Measurements from ENCODE around the gene NCKAP5.
A peak's percentile ranks its signal among the peaks of the same experiment; 100 is the strongest.

Gene NCKAP5

GRCh38 chr2:132975193-132976105 lies 592.8 kb downstream of the NCKAP5 start:
- Histone ChIP-seq H3K36me3 (ENCODE audit: control insufficient read depth, insufficient read depth, low read length) (no peaks in the 10 kb centered on the region), H2BK15ac (replicated peaks; ENCODE audit: low read depth) (no peak overlapping the region), H4K5ac (ENCODE audit: low read length) (no peak overlapping the region), H3K79me2 (ENCODE audit: control insufficient read depth, insufficient read depth, low read length) (no peaks in the 10 kb centered on the region), H2BK5ac (ENCODE audit: low read length) (no peak overlapping the region), H3K9ac (ENCODE audit: low read length) (no peak overlapping the region), H3K27ac (ENCODE audit: low read depth, low read length) (no peak overlapping the region), H3K4me1 (ENCODE audit: control insufficient read depth, low read depth, low read length) (no peaks in the 10 kb centered on the region), H2BK120ac (ENCODE audit: low read depth, low read length) (no peak overlapping the region), H3K4me2 (ENCODE audit: low read length) (no peak overlapping the region), H3K56ac (ENCODE audit: low read length) (no peak overlapping the region), H3K79me1 (ENCODE audit: low read length) (no peaks in the 10 kb centered on the region), H3K23ac (ENCODE audit: low read length) (no peak overlapping the region), H3K4me3 (ENCODE audit: low read length) (no peak overlapping the region), H2AK5ac (ENCODE audit: low read length) (no peak overlapping the region), H4K8ac (ENCODE audit: low read depth, low read length) (no peak overlapping the region), H3K4ac (ENCODE audit: low read depth, low read length) (no peak overlapping the region), H3K18ac (ENCODE audit: low read length) (no peak overlapping the region), H3K27me3 (ENCODE audit: insufficient read depth, low read length, poor library complexity) (no peaks in the 10 kb centered on the region)
- WGBS (ENCODE audit: extremely low coverage, insufficient coverage, low lambda C conversion rate), result 100% methylated on average over 1 of the region's 5 CpGs
- DNase-seq, result peak; percentile 23

GRCh38 chr2:132974467-132975095 lies 593.7 kb downstream of the NCKAP5 start:
- H2BK120ac ChIP-seq (ENCODE audit: low read depth, low read length), result no peak overlapping the region
- no peaks in the 10 kb centered on the region for H3K79me1 ChIP-seq (ENCODE audit: low read length)
- H3K79me2 ChIP-seq (ENCODE audit: control insufficient read depth, insufficient read depth, low read length), result no peaks in the 10 kb centered on the region
- no peak for DNase-seq
- no peak overlapping the region for H3K27ac ChIP-seq (ENCODE audit: low read depth, low read length)
- no peaks in the 10 kb centered on the region for H3K4me1 ChIP-seq (ENCODE audit: control insufficient read depth, low read depth, low read length)
- no peak overlapping the region for H4K8ac ChIP-seq (ENCODE audit: low read depth, low read length)
- no peaks in the 10 kb centered on the region for H3K36me3 ChIP-seq (ENCODE audit: control insufficient read depth, insufficient read depth, low read length)
- H3K27me3 ChIP-seq (ENCODE audit: insufficient read depth, low read length, poor library complexity), result no peaks in the 10 kb centered on the region
- no CpG with 5 or more reads among the region's 11 CpGs for WGBS (ENCODE audit: extremely low coverage, insufficient coverage, low lambda C conversion rate)
- H2AK5ac ChIP-seq (ENCODE audit: low read length), result no peak overlapping the region
- H3K18ac ChIP-seq (ENCODE audit: low read length), result no peak overlapping the region
- no peak overlapping the region for H3K23ac ChIP-seq (ENCODE audit: low read length)
- no peak overlapping the region for H3K4me3 ChIP-seq (ENCODE audit: low read length)
- H3K9ac ChIP-seq (ENCODE audit: low read length), result no peak overlapping the region
- no peak overlapping the region for H3K4ac ChIP-seq (ENCODE audit: low read depth, low read length)
- H3K4me2 ChIP-seq (ENCODE audit: low read length), result no peak overlapping the region
- H2BK5ac ChIP-seq (ENCODE audit: low read length), result no peak overlapping the region
- no peak overlapping the region for H4K5ac ChIP-seq (ENCODE audit: low read length)
- H3K56ac ChIP-seq (ENCODE audit: low read length), result no peak overlapping the region
- no peak overlapping the region for H2BK15ac ChIP-seq (replicated peaks; ENCODE audit: low read depth)

DNA sequence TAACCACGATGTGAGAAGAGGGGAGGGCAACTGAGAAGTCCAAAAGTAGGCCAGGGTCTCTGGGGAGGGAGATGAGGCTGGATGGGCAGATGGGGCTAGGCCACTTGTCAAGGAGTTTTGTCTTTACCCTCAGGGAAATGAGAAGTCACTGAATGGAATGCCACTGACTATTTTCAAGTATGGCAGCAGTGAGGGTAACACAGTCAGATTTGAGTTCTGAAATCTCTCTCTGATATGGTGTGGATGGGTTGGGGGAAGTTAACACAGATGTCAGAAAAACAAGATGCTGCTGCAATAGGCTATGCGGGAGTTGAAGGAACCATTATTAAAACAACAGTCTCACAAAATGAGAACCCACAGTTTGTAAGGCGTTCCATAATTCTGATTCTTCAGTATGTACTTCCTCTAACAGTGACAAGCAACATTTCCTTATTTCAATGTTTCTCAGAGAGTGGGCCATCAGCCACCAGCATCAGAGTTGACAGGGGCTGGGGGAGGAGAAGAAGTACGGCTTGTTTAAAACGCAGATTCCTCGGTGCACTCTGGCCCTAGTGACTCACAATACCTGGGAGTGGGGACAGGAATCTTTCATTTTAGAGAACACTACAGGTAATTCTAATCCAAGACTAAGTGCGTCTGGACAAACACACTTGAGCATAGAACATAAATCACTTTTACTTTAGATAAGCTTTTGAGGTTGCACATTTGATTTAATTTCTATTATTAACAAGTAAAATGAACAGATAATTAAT lies 596.8 kb downstream of the NCKAP5 start:
- H2BK15ac ChIP-seq (replicated peaks; ENCODE audit: low read depth), result no peak overlapping the region
- H3K27me3 ChIP-seq (ENCODE audit: insufficient read depth, low read length, poor library complexity), result no peaks in the 10 kb centered on the region
- no peak overlapping the region for H3K4ac ChIP-seq (ENCODE audit: low read depth, low read length)
- no peak overlapping the region for H3K9ac ChIP-seq (ENCODE audit: low read length)
- no peak overlapping the region for H2BK120ac ChIP-seq (ENCODE audit: low read depth, low read length)
- no peak overlapping the region for H2BK5ac ChIP-seq (ENCODE audit: low read length)
- no peaks in the 10 kb centered on the region for H3K79me1 ChIP-seq (ENCODE audit: low read length)
- H3K79me2 ChIP-seq (ENCODE audit: control insufficient read depth, insufficient read depth, low read length), result no peaks in the 10 kb centered on the region
- H4K5ac ChIP-seq (ENCODE audit: low read length), result no peak overlapping the region
- H3K4me2 ChIP-seq (ENCODE audit: low read length), result no peak overlapping the region
- no peak overlapping the region for H3K27ac ChIP-seq (ENCODE audit: low read depth, low read length)
- DNase-seq, result no peak
- H3K4me3 ChIP-seq (ENCODE audit: low read length), result no peak overlapping the region
- H2AK5ac ChIP-seq (ENCODE audit: low read length), result no peak overlapping the region
- H4K8ac ChIP-seq (ENCODE audit: low read depth, low read length), result no peak overlapping the region
- H3K36me3 ChIP-seq (ENCODE audit: control insufficient read depth, insufficient read depth, low read length), result no peaks in the 10 kb centered on the region
- H3K23ac ChIP-seq (ENCODE audit: low read length), result no peak overlapping the region
- WGBS (ENCODE audit: extremely low coverage, insufficient coverage, low lambda C conversion rate), result no CpG with 5 or more reads among the region's 7 CpGs
- H3K18ac ChIP-seq (ENCODE audit: low read length), result no peak overlapping the region
- H3K4me1 ChIP-seq (ENCODE audit: control insufficient read depth, low read depth, low read length), result no peaks in the 10 kb centered on the region
- H3K56ac ChIP-seq (ENCODE audit: low read length), result no peak overlapping the region

GRCh38 chr2:132969371-132969985 lies 598.8 kb downstream of the NCKAP5 start:
- no peaks in the 10 kb centered on the region for H3K4me1 ChIP-seq (ENCODE audit: control insufficient read depth, low read depth, low read length)
- no peak overlapping the region for H3K9ac ChIP-seq (ENCODE audit: low read length)
- H3K27me3 ChIP-seq (ENCODE audit: insufficient read depth, low read length, poor library complexity), result no peaks in the 10 kb centered on the region
- H3K4me3 ChIP-seq (ENCODE audit: low read length), result no peak overlapping the region
- no peak overlapping the region for H3K4ac ChIP-seq (ENCODE audit: low read depth, low read length)
- H3K23ac ChIP-seq (ENCODE audit: low read length), result no peak overlapping the region
- H3K27ac ChIP-seq (ENCODE audit: low read depth, low read length), result no peak overlapping the region
- H3K79me1 ChIP-seq (ENCODE audit: low read length), result no peaks in the 10 kb centered on the region
- no peaks in the 10 kb centered on the region for H3K79me2 ChIP-seq (ENCODE audit: control insufficient read depth, insufficient read depth, low read length)
- H2AK5ac ChIP-seq (ENCODE audit: low read length), result no peak overlapping the region
- DNase-seq, result no peak
- H3K36me3 ChIP-seq (ENCODE audit: control insufficient read depth, insufficient read depth, low read length), result no peaks in the 10 kb centered on the region
- H3K18ac ChIP-seq (ENCODE audit: low read length), result no peak overlapping the region
- H4K8ac ChIP-seq (ENCODE audit: low read depth, low read length), result no peak overlapping the region
- no peak overlapping the region for H2BK120ac ChIP-seq (ENCODE audit: low read depth, low read length)
- H3K4me2 ChIP-seq (ENCODE audit: low read length), result no peak overlapping the region
- no CpG with 5 or more reads among the region's 4 CpGs for WGBS (ENCODE audit: extremely low coverage, insufficient coverage, low lambda C conversion rate)
- no peak overlapping the region for H2BK5ac ChIP-seq (ENCODE audit: low read length)
- H2BK15ac ChIP-seq (replicated peaks; ENCODE audit: low read depth), result no peak overlapping the region
- no peak overlapping the region for H3K56ac ChIP-seq (ENCODE audit: low read length)
- no peak overlapping the region for H4K5ac ChIP-seq (ENCODE audit: low read length)

GRCh38 chr2:132965460-132965859 lies 602.8 kb downstream of the NCKAP5 start:
- no peaks in the 10 kb centered on the region for H3K79me2 ChIP-seq (ENCODE audit: control insufficient read depth, insufficient read depth, low read length)
- no peak overlapping the region for H3K9ac ChIP-seq (ENCODE audit: low read length)
- H3K56ac ChIP-seq (ENCODE audit: low read length), result no peak overlapping the region
- H3K4me2 ChIP-seq (ENCODE audit: low read length), result no peak overlapping the region
- no peak overlapping the region for H2BK5ac ChIP-seq (ENCODE audit: low read length)
- DNase-seq, result no peak
- H3K4ac ChIP-seq (ENCODE audit: low read depth, low read length), result no peak overlapping the region
- no peaks in the 10 kb centered on the region for H3K36me3 ChIP-seq (ENCODE audit: control insufficient read depth, insufficient read depth, low read length)
- no peak overlapping the region for H2AK5ac ChIP-seq (ENCODE audit: low read length)
- no peak overlapping the region for H3K18ac ChIP-seq (ENCODE audit: low read length)
- H3K27me3 ChIP-seq (ENCODE audit: insufficient read depth, low read length, poor library complexity), result no peaks in the 10 kb centered on the region
- no peaks in the 10 kb centered on the region for H3K4me1 ChIP-seq (ENCODE audit: control insufficient read depth, low read depth, low read length)
- no peak overlapping the region for H4K8ac ChIP-seq (ENCODE audit: low read depth, low read length)
- no peak overlapping the region for H3K23ac ChIP-seq (ENCODE audit: low read length)
- no peak overlapping the region for H2BK120ac ChIP-seq (ENCODE audit: low read depth, low read length)
- H3K4me3 ChIP-seq (ENCODE audit: low read length), result no peak overlapping the region
- no peaks in the 10 kb centered on the region for H3K79me1 ChIP-seq (ENCODE audit: low read length)
- H4K5ac ChIP-seq (ENCODE audit: low read length), result no peak overlapping the region
- no peak overlapping the region for H3K27ac ChIP-seq (ENCODE audit: low read depth, low read length)
- H2BK15ac ChIP-seq (replicated peaks; ENCODE audit: low read depth), result no peak overlapping the region
